Thyroid gland (tissue), 4 donors: ENCODE measurements around the gene ABR.

Experiments
- CTCF ChIP-seq, 6 experiments: fragments of 200-600 bp in 3 of 6; fragments of 450-650 bp in 3 of 6; sonication (generic) in 3 of 6; IDR thresholded peaks; one replicate each; pipeline ENCODE4 v1.5.1; 2016 to 2019; ENCODE audit warnings: antibody characterized with exemption in 6 of 6, mild to moderate bottlenecking in 2 of 6, inconsistent platforms in 1 of 6, moderate library complexity in 1 of 6
- POLR2A ChIP-seq, 2 donors: fragments of 450-650 bp; IDR thresholded peaks; one replicate each; pipeline ENCODE4 v1.6.1; 2017; ENCODE audit warnings: antibody characterized with exemption in 2 of 2, mild to moderate bottlenecking in 2 of 2, moderate library complexity in 1 of 2

GRCh38 chr17:1000597-1001461 lies 179.0 kb downstream of the ABR start:
- no peak for TF ChIP-seq POLR2A (IDR thresholded peaks at IDR 0.05)
- no peak for TF ChIP-seq CTCF (IDR thresholded peaks at IDR 0.05)
